Measurements from ENCODE around the gene RTN1.

The RTN1 gene

GRCh38 chr14:59629444-59630287, 240.9 kb downstream of the RTN1 start:
- H3K4me3 Mint-ChIP-seq = peak overlapping the region; percentile 82
- DNase-seq = no peak
- H3K36me3 Mint-ChIP-seq (ENCODE audit: low read depth) = no peaks in the 10 kb centered on the region
- TF ChIP-seq CTCF (IDR thresholded peaks at IDR 0.05) = no peak
- no peak overlapping the region for H3K27ac Mint-ChIP-seq
- peaks cover 4% of the 10 kb centered on the region for H3K9me3 Mint-ChIP-seq
- peaks cover 11% of the 10 kb centered on the region for H3K4me1 Mint-ChIP-seq
- H3K27me3 Mint-ChIP-seq (ENCODE audit: low read depth, poor library complexity) = peaks cover 55% of the 10 kb centered on the region

GRCh38 chr14:59627011-59627520, 243.5 kb downstream of the RTN1 start:
- Mint-ChIP-seq H3K27ac (no peak overlapping the region), H3K9me3 (no peaks in the 10 kb centered on the region), H3K4me3 (no peak overlapping the region), H3K4me1 (peaks cover 11% of the 10 kb centered on the region), H3K36me3 (ENCODE audit: low read depth) (no peaks in the 10 kb centered on the region), H3K27me3 (ENCODE audit: low read depth, poor library complexity) (peaks cover 47% of the 10 kb centered on the region)
- no peak for DNase-seq
- TF ChIP-seq CTCF (IDR thresholded peaks at IDR 0.05) = no peak

- no peak for DNase-seq
- no peaks in the 10 kb centered on the region for H3K4me1 Mint-ChIP-seq
- no peak for TF ChIP-seq CTCF (IDR thresholded peaks at IDR 0.05)
- no peaks in the 10 kb centered on the region for H3K36me3 Mint-ChIP-seq (ENCODE audit: low read depth)
- H3K4me3 Mint-ChIP-seq = no peak overlapping the region
- no peak overlapping the region for H3K27ac Mint-ChIP-seq
- H3K9me3 Mint-ChIP-seq = peaks cover 11% of the 10 kb centered on the region
- H3K27me3 Mint-ChIP-seq (ENCODE audit: low read depth, poor library complexity) = peaks cover 8% of the 10 kb centered on the region
These were observed 247.9 kb downstream of the RTN1 start for GRCh38 chr14:59622631-59623030.

- no peaks in the 10 kb centered on the region for H3K36me3 Mint-ChIP-seq (ENCODE audit: low read depth)
- no peak overlapping the region for H3K4me3 Mint-ChIP-seq
- TF ChIP-seq CTCF (IDR thresholded peaks at IDR 0.05) = no peak
- no peak overlapping the region for H3K27ac Mint-ChIP-seq
- no peak for DNase-seq
- peaks cover 18% of the 10 kb centered on the region for H3K9me3 Mint-ChIP-seq
- H3K4me1 Mint-ChIP-seq = no peaks in the 10 kb centered on the region
- peaks cover 4% of the 10 kb centered on the region for H3K27me3 Mint-ChIP-seq (ENCODE audit: low read depth, poor library complexity)
These were observed 251.5 kb downstream of the RTN1 start for GRCh38 chr14:59619061-59619460.

GRCh38 chr14:59601056-59601455, 269.5 kb downstream of the RTN1 start:
- H3K27ac Mint-ChIP-seq = no peak overlapping the region

More at GRCh38 chr14:59601056-59601455, 269.5 kb downstream of the RTN1 start:
- Mint-ChIP-seq H3K9me3 (no peaks in the 10 kb centered on the region), H3K36me3 (ENCODE audit: low read depth) (no peaks in the 10 kb centered on the region), H3K4me1 (no peaks in the 10 kb centered on the region), H3K4me3 (no peak overlapping the region), H3K27me3 (ENCODE audit: low read depth, poor library complexity) (no peaks in the 10 kb centered on the region)
- no peak for TF ChIP-seq CTCF (IDR thresholded peaks at IDR 0.05)
- no peak for DNase-seq

Data from nephron progenitor cell (in vitro differentiated cells).